Measurements from ENCODE around the gene MARK2. TPM values are rescaled to one million over a fixed set of nuclear protein-coding genes. Genes with fewer than 3 reads are reported as not detected.

MARK2 gene
- total RNA-seq, 2 experiments from 2014 or later, result 48.7 to 54.2 TPM

GRCh38 chr11:63917692-63918506 lies 79.0 kb downstream of the MARK2 start:
- ChIA-PET CTCF (interaction anchor here (0.8 to 1.1 kb wide), 4 partner anchors 35 to 83 kb away, joined by 3 to 5 read pairs (median 3); partner anchors contain the start of gene MARK2), POLR2A (no interaction called here)
- no peak overlapping the region for H3K27ac Mint-ChIP-seq
- H3K27me3 Mint-ChIP-seq, result peaks cover 26% of the 10 kb centered on the region
- no peaks in the 10 kb centered on the region for H3K9me3 Mint-ChIP-seq
- no peaks in the 10 kb centered on the region for H3K36me3 Mint-ChIP-seq (ENCODE audit: low read depth)
- no peak for DNase-seq
- peaks cover 9% of the 10 kb centered on the region for H3K4me1 Mint-ChIP-seq
- no peak overlapping the region for H3K4me3 Mint-ChIP-seq

DNA sequence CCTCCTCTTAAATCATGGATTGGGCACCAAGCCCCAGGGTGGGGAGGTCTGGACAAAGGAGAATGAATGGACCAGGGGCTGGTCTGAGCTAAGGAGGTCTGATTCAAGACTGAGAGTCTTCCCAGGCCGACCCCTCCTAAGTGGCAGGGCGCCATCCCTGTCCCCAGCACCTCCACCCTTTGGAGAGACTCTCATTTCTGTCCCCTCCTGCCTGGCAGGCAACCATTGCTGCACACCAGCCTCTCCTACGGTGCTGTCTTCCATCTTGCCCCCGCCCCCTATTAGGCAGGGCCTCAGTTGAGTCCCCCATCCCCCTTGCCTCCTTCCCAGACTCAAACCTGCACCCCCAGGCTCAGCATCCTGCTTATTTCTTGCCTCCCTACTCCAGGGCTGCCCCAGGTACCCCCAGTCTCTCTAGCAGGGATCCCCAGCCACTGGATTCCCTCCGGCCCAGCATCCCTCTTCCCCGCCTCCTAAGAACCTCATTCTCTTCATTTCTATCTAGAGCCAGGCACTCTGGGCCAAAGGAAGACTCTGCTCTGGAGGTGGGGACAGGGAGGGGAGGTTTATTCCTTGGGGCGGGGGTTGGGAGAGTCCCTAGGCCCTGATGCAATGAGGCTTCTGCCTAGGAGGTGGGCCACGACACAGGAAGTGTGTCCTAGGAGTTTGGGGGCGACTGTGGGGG lies 79.7 kb downstream of the MARK2 start:
- ChIA-PET CTCF (no interaction called here), POLR2A (no interaction called here)
- DNase-seq, result no peak
- Mint-ChIP-seq H3K27ac (no peak overlapping the region), H3K36me3 (ENCODE audit: low read depth) (no peaks in the 10 kb centered on the region), H3K4me3 (no peak overlapping the region), H3K4me1 (peaks cover 9% of the 10 kb centered on the region), H3K9me3 (no peaks in the 10 kb centered on the region), H3K27me3 (peaks cover 33% of the 10 kb centered on the region)

GRCh38 chr11:63919267-63920125 lies 80.6 kb downstream of the MARK2 start:
- H3K36me3 Mint-ChIP-seq (ENCODE audit: low read depth), result no peaks in the 10 kb centered on the region
- H3K4me1 Mint-ChIP-seq, result peaks cover 9% of the 10 kb centered on the region
- no peak for DNase-seq
- no peak overlapping the region for H3K27ac Mint-ChIP-seq
- H3K27me3 Mint-ChIP-seq, result peaks cover 35% of the 10 kb centered on the region
- ChIA-PET POLR2A (interaction anchor here (1.1 kb wide), 1 partner anchor 55 kb away, joined by 3 read pairs; the partner anchor contains the start of gene COX8A), CTCF (interaction anchor here (0.7 kb wide), 1 partner anchor 81 kb away, joined by 3 read pairs; no protein-coding TSS in a partner anchor)
- no peak overlapping the region for H3K4me3 Mint-ChIP-seq
- H3K9me3 Mint-ChIP-seq, result no peaks in the 10 kb centered on the region

DNA sequence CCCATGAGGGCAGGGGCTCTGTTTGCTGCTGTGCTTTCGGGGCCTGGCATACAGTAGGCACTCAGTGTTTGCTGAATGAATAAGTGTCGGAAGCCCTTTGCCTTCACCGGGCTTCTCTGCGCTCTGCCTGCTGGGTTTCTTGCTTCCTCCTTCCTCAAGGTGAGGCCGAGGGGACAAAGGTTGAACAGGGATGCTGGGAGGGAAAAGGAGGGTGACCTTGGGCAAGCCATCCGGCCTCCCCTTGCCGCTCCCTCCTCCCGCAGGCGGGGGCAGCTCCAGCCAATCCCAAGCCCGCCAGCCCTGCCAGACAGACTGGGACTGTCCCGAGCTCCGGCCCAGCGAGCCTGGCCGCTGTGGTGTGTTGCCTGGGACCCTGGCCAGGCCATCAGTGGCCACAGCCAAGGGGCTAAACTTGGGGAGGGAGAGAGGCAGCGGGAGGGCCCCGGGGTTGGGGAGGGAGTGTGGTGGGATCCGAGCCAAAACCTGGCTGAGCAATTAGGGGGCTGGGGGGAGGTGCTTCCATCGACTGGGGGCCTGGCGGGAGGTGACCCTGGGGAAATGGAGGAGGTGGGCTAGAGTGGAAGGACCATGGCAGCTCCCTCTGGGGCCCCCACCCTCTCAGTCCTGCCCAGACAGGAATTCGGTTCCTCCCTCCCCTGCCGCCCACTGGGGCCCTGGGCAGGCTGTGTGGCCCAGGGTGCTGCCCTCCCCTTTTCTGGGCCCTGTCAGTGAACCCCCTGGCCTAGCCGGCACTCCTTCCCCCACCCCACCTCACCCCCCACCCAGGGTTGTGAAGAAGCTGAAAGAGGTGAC lies 81.4 kb downstream of the MARK2 start:
- no peak for DNase-seq
- POLR2A ChIA-PET, result interaction anchor here (1.1 kb wide), 1 partner anchor 54 kb away, joined by 3 read pairs; the partner anchor contains the start of gene COX8A
- peaks cover 9% of the 10 kb centered on the region for H3K4me1 Mint-ChIP-seq
- H3K27ac Mint-ChIP-seq, result no peak overlapping the region
- H3K4me3 Mint-ChIP-seq, result no peak overlapping the region
- no peaks in the 10 kb centered on the region for H3K9me3 Mint-ChIP-seq
- CTCF ChIA-PET, result interaction anchor here (0.7 to 2.5 kb wide), 3 partner anchors 82 to 282 kb away, joined by 3 to 11 read pairs (median 3); partner anchors contain the start of gene MARK2
- no peaks in the 10 kb centered on the region for H3K36me3 Mint-ChIP-seq (ENCODE audit: low read depth)
- peaks cover 36% of the 10 kb centered on the region for H3K27me3 Mint-ChIP-seq

- DNase-seq, result no peak
- no peaks in the 10 kb centered on the region for H3K9me3 Mint-ChIP-seq
- ChIA-PET CTCF (interaction anchor here (0.7 to 2.5 kb wide), 2 partner anchors 83 to 281 kb away, joined by 3 to 11 read pairs; partner anchors contain the start of gene MARK2), POLR2A (no interaction called here)
- no peaks in the 10 kb centered on the region for H3K36me3 Mint-ChIP-seq (ENCODE audit: low read depth)
- no peak overlapping the region for H3K4me3 Mint-ChIP-seq
- H3K27me3 Mint-ChIP-seq, result peaks cover 36% of the 10 kb centered on the region
- H3K4me1 Mint-ChIP-seq, result peaks cover 9% of the 10 kb centered on the region
- H3K27ac Mint-ChIP-seq, result no peak overlapping the region
Measured at GRCh38 chr11:63920939-63921417, 82.1 kb downstream of the MARK2 start.

GRCh38 chr11:63922673-63923192 lies 83.8 kb downstream of the MARK2 start:
- no peak for DNase-seq
- H3K4me3 Mint-ChIP-seq, result no peak overlapping the region
- H3K27me3 Mint-ChIP-seq, result peaks cover 33% of the 10 kb centered on the region
- H3K36me3 Mint-ChIP-seq (ENCODE audit: low read depth), result no peaks in the 10 kb centered on the region
- no peak overlapping the region for H3K27ac Mint-ChIP-seq
- POLR2A ChIA-PET, result interaction anchor here (1.3 kb wide), 1 partner anchor 16 kb away, joined by 3 read pairs; the partner anchor contains the start of gene NAA40
- CTCF ChIA-PET, result interaction anchor here (2.4 to 2.5 kb wide), 2 partner anchors 23 to 85 kb away, joined by 7 to 11 read pairs; partner anchors contain the start of gene MARK2
- no peaks in the 10 kb centered on the region for H3K9me3 Mint-ChIP-seq
- peaks cover 4% of the 10 kb centered on the region for H3K4me1 Mint-ChIP-seq

DNA sequence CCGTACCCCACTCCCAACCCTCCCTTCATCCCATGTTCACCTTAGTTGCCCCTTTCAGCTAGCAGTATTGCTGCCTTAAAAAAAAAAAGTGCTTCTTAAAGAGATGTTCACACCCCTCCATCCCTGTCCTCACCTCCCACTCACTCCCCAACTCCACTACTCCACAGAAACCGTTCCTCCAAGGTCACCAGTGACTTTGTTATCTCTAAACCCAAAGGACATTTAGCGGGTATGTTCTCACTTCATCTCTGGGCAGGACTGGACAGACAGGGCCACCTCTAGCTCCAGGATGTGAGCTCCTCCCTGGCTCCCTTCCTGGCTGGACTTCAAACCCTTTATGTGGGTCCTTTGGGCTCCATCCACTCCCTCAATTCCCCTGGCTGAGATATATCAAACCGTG lies 84.4 kb downstream of the MARK2 start:
- POLR2A ChIA-PET, result no interaction called here
- no peak overlapping the region for H3K27ac Mint-ChIP-seq
- CTCF ChIA-PET, result interaction anchor here (2.4 kb wide), 1 partner anchor 22 kb away, joined by 7 read pairs; no protein-coding TSS in a partner anchor
- no peak overlapping the region for H3K4me3 Mint-ChIP-seq
- H3K4me1 Mint-ChIP-seq, result peaks cover 4% of the 10 kb centered on the region
- peaks cover 39% of the 10 kb centered on the region for H3K27me3 Mint-ChIP-seq
- H3K9me3 Mint-ChIP-seq, result no peaks in the 10 kb centered on the region
- H3K36me3 Mint-ChIP-seq (ENCODE audit: low read depth), result no peaks in the 10 kb centered on the region
- no peak for DNase-seq

DNA sequence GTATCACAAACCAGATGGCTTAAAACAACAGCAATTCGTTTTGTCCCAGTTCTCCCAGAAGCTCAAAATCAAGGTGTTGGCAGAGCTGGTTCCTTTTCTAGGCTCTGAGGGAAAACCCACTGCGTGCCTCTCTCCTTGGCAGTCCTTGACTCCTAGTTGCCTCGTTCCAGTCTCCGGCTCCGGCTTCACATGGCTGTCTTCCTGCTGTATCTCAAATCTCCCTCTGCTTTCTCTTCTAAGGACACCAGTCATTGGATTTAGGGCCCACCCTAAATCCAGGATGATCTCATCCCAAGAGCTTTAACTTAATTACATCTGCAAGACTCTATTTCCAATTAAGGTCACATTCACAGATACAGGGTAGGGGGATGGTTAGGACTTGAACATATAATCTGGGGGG lies 90.7 kb downstream of the MARK2 start:
- H3K27me3 Mint-ChIP-seq, result peaks cover 24% of the 10 kb centered on the region
- DNase-seq, result no peak
- ChIA-PET CTCF (interaction anchor here (0.7 to 1.2 kb wide), 2 partner anchors 16 to 222 kb away, joined by 3 to 4 read pairs; no protein-coding TSS in a partner anchor), POLR2A (no interaction called here)
- H3K9me3 Mint-ChIP-seq, result no peaks in the 10 kb centered on the region
- no peak overlapping the region for H3K4me3 Mint-ChIP-seq
- no peak overlapping the region for H3K27ac Mint-ChIP-seq
- no peaks in the 10 kb centered on the region for H3K4me1 Mint-ChIP-seq
- H3K36me3 Mint-ChIP-seq (ENCODE audit: low read depth), result no peaks in the 10 kb centered on the region

DNA sequence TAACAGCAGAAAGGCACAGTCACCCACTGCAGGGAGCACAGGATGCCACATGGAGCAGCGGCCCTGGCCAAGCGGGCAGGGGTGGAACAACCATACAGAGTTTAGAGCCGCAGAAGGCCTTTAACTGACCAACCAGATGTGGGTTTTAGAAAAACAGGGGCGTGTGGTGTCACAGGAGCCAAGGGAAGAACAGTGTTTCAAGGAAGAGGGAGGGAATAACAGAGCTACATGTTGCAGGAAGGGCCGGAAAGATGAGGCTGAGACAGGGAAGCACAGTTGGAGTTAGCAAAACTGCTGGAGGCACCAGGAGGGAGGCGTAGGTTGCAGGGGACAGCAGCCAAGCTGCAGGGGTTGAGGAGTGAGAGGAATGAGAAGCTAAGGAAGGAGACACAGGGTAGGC lies 92.1 kb downstream of the MARK2 start:
- ChIA-PET CTCF (interaction anchor here (1.0 kb wide), 1 partner anchor 53 kb away, joined by 4 read pairs; no protein-coding TSS in a partner anchor), POLR2A (no interaction called here)
- Mint-ChIP-seq H3K9me3 (no peaks in the 10 kb centered on the region), H3K27ac (no peak overlapping the region), H3K27me3 (peaks cover 21% of the 10 kb centered on the region), H3K4me1 (no peaks in the 10 kb centered on the region), H3K36me3 (ENCODE audit: low read depth) (no peaks in the 10 kb centered on the region), H3K4me3 (no peak overlapping the region)
- DNase-seq, result no peak

DNA sequence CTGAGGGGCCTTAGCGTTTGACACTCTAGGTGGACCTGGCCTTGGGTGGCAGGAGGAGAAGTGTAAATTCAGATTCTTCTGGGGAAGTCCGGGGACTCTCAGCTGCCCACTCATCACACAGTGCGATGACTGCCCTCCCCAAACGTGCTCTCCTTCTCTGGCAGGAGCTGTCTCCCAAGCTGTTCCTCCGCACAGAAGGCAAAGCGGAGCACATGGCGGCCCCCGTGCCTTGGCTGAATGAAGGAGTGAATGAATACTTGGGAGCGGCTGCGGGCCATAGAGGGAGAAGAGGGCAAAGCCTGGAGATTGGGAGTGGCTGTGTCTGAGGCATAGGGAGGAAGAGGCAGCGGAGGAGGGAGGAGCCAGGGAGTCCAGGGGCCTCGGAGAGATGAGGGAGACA lies 93.0 kb downstream of the MARK2 start:
- H3K36me3 Mint-ChIP-seq (ENCODE audit: low read depth), result no peaks in the 10 kb centered on the region
- DNase-seq, result no peak
- peaks cover 21% of the 10 kb centered on the region for H3K27me3 Mint-ChIP-seq
- CTCF ChIA-PET, result interaction anchor here (1.0 kb wide), 1 partner anchor 54 kb away, joined by 4 read pairs; no protein-coding TSS in a partner anchor
- POLR2A ChIA-PET, result no interaction called here
- no peak overlapping the region for H3K27ac Mint-ChIP-seq
- H3K4me3 Mint-ChIP-seq, result no peak overlapping the region
- no peaks in the 10 kb centered on the region for H3K9me3 Mint-ChIP-seq
- H3K4me1 Mint-ChIP-seq, result no peaks in the 10 kb centered on the region

DNA sequence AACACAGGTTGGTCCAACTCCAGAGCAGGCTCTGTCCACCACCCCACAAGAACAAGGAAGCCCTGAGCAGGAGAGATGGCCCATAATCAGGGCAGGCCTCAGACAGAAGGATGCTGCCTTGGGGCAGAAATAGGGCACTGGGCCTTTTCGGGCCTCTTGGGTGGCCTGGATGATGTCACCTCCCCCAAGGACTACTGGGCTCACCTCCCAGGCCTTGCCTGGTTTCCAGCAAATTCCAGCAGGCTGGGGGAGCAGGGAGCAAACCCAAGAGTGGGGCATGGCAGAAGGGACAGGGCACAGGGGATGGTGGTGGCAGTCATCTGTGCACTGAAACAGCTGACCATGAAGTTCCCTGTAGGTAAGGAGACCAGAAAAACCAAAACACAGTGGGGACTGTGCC lies 94.5 kb downstream of the MARK2 start:
- ChIA-PET CTCF (no interaction called here), POLR2A (no interaction called here)
- no peak overlapping the region for H3K27ac Mint-ChIP-seq

More for the DNA sequence above, 94.5 kb downstream of the MARK2 start:
- DNase-seq, result no peak
- Mint-ChIP-seq H3K9me3 (no peaks in the 10 kb centered on the region), H3K27me3 (peaks cover 10% of the 10 kb centered on the region), H3K36me3 (ENCODE audit: low read depth) (no peaks in the 10 kb centered on the region), H3K4me1 (peaks cover 11% of the 10 kb centered on the region), H3K4me3 (no peak overlapping the region)
